Stimulated activated CD4-positive, alpha-beta T cell treated with anti-CD3 and anti-CD28 coated beads, TNF-alpha, amount 100 ng/mL, for 1 hour (primary cell): ENCODE data around the gene AGRN.

ENCODE experiments used
- DNase-seq, 3 donors: peaks; one replicate each; pipeline ENCODE4 v3.0.0-alpha.2; 2020; ENCODE audit warnings: low read depth in 3 of 3, low spot score in 1 of 3

The AGRN gene

DNA sequence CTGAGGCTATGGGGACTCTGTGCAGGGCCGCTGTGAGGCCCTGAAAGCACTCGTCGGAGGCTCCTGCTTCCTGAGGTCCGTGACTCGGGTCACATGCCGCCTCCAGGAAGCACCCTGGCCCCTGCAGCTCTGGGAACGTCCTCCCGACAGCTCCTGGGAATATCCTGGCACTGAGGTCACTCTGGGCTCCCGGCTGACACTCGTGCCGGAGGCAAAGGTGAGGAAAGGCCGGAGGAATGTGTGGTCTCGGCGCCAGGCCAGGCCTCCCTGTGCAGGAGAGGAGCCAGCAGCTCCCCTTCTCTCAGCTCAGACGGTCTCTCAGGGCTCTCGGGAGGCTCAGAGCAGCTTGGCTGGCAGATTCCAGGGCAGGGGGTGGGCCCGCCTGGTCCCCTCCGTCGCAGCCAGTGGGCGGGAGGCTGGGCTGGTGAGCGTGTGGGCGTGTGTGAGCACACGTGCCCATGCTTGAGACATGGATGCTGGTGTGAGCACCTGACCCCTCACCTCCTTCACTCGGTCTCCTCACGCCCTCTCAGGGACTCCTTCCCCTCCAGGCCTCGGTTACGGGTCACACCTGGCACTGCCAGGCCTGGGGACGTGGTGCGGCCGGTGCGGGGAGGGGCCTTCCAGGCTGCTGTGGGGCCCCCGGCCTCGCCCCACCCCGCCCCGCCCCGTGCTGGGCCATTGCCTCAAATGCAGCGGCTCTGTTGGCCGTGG, 59.6 kb downstream of the AGRN start:
- no peak for DNase-seq

DNA sequence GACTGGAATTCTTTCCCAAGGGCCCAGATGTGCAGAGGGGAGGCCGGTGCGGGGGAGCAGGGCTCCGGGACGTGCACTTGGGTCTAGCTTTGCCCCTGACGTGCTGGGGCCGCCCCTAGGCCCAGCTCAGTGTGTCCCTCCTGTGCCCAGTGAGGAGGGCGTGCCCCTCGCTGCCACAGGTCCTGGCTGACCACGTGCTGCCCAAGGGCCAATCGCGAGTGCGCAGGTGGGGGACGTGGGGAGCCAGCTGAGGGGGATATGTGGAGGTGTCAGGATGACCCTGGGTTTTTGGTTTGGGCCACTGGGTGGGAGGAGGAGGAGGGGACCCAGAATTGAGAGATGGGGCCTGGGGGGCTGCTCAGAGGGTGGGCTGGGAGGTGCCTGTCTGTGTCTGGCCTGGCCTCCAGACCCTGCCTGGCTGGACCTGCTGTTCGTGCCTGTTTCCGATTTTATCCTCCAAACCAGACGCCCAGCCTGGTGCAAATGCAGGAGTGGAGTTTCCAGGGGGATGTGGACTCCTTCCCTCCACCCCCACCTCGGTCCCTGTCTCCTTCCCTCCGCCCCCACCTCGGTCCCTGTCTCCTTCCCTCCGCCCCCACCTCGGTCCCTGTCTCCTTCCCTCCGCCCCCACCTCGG, 60.3 kb downstream of the AGRN start:
- no peak for DNase-seq

- DNase-seq: no peak
Observed at GRCh38 chr1:1080951-1081310, 61.0 kb downstream of the AGRN start.

GRCh38 chr1:1081311-1082238, 61.7 kb downstream of the AGRN start:
- DNase-seq: no peak

DNA sequence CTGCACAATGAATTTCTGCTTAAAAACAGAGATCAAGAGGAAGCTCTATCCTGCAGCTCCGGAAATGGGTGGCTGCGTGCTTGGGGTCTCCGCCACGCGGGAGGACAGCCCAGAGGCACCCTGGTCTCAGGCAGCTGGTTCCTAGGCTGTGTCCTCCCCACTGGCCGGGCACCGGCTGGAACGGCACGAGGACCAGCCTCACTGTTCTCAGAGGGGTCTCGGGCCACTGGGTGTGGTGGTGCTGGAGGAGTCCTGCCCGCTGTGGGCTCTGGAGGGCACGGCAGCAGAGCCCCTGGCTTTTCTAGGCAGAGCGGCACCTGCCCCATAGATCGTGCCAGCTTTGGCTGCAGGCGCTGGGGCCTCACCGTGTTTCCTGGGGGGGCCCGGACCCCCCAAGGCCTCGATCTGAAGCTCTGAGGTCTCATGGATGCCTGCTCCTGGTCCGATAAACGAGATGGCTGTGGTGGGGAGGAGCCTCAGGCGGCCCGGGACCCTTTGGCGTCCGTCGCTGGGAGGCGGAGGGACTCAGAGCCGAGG, 62.4 kb downstream of the AGRN start:
- DNase-seq: no peak

- no peak for DNase-seq
Observed at GRCh38 chr1:1082776-1083415, 63.0 kb downstream of the AGRN start.

DNA sequence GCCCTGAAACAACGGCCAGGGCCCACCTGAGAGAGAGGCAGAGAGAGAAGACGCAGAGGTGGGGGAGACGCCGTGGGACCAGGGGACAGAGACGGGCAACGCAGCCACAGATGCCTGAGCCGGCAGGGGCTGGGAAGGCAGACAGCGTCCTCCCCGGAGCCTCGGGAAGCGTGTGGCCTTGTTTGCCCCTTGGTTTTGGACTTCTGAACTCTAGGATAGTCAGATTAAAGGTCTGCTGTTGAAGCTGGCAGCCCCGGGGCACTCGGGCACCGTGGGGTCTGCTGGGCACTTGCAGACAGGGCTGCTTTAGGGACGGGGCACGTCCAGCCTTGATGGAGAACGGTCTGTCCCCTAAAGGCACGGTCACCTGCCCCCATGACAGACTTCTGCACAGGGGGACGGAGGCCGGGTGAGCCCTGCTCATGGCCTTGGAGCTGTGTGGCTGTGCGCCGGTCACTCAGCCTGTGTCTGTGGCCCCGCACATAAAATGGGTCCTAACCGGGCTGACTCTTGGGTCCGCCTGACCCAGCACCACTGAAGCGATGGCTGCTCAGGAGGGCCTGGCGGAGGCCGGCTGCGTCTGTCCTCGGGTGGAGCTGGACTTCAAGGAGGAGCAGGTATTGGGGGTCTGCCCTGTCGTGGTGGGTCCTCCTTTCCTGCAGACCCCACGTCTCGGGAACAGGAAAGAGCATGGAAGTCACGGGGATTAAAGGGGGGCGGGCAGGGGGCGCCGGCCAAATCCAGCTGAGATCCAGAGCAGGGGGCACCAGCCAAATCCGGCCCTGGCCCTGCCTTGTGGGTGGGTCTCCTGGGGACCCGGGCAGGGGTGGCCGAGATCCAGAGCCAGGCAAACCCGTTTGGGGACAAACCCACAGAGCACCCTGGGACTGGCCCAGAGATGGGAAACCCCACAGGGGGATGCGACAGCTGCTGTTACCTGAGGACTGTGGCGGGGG, 63.8 kb downstream of the AGRN start:
- DNase-seq: no peak

DNA sequence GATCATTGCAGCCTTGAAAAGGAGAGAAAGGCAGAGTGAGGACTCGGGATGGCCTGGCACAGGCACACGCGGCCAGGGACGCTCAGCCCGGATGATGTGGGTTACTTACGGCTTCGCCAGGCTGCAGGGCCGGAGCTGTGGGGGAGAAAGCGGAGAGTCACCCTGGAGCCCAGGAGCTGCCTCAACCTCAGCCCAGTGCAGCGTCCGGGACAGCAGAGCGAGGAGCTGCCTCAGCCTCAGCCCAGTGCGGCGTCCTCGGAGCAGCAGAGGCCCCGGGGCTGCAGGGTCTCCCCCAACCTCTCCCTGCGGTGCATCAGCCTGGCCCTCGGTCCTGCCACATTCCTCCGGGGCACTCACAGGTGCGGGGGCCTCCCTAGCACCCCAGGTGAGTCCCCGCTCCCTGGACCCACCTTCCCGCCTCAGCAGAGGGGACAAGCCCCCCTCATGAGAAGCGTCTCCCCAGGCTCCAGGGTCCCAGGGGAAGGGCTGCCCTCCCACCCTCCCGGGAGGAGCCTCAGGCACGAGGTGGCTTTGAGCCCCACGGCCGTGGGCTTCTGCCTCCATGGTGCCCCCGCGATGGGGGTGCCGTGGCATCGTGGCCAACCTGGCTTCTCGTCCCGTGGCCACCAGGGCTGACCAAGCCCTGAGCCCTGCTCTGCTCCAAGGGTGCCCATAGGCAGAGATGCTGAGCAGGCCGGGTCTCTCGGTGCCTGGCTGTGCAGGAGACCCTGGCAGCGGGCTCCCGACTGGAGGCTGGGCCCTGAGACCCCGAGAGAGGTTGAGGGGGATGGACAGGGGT, 64.7 kb downstream of the AGRN start:
- no peak for DNase-seq

DNA sequence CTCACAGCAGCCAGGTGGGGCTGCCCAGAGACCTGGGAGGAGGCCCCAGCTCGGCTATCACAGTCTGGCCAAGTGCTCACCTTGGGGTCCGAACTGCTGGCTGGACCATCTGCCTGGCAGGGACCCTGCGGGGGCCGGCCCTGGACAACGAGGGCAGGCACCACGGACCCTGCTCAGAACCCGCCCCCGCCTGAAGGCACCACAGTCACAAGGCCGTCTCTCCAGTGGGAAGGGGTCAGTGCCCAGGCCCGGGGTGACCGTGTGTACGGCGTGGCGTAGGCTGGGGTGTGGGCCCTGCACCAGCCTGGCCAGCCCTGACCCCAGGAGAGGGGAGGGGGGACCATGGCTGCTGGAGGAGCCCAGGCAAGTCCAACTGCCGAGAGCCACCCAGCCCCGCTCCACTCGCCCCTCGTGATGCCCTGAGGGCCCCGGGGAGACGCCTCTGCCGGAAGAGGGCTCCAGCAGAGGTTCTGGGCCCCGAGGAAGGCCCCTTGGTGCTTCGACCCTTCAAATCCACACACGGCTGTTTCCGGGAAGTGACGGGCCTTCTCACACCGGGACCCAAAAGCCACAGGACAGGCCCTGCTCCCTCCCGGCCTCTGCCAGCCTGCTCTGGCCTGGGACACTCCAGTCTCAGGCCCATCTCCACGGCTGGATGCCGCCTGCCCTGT, 65.4 kb downstream of the AGRN start:
- DNase-seq: no peak

DNA sequence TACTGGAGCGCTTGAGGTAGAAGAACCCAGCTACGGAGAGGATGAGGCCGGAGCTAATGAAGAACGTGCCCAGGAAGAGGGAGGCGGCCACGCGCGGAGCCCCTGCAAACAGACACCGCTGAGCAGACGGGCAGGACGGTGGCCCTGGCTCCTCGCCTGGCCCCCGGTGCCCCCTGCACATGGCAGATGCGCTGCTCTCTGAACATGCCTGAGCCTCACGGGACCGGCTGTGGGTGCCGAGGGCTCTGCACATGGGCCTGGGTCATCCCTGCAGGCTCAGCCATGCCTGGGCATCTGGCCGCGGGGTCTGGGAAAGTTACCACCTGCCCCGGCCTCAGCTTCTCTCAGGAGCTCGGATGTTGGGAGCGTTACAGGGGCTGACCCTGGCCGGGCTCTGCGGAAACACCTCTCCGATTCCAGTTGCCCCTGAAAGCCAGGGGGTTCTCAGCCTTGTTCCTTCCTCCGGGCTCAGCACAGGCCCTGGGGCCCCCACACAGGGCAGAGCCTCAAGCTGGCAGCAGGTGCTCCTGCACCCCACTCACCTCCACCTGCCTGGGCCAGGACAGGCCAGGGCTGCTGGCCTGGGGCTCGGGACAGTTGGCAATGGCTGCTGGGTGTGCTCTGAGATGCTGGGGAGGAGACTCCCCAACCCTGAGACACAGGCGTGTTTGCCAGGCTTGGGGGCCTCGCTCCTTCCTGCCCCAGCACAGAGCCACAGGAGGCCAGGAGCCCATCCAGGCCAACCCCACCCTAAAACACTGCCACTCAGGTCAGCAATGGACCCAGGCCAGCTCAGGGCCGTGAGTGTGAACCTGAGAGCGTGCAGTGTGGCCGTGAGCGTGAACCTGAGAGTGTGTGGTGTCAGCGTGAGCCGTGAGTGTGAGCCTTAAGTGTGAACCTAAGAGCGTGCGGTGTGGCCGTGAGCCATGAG, 66.3 kb downstream of the AGRN start:
- no peak for DNase-seq

DNA sequence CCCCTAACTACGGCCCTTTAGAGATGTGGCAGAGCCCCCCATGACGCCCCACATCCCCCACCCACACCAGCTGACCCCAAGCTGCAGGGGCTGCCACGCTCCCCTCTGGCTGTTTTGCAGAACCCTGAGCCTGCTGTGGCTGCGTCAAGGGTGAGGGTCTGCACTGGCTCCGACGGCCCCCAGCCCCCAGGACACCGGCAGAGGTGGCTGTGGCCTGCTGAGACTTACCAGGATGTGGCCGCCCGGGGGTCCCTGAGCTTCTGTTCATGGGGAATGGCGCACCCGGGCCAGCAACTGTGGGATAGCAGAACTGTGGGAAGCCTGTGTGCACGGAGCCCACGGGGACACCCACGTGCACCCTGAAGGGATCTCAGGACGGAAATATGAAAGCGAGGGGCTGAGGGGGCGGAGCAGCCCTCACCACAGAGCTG, 67.0 kb downstream of the AGRN start:
- no peak for DNase-seq

- no peak for DNase-seq
Observed at GRCh38 chr1:1087351-1088028, 67.6 kb downstream of the AGRN start.

DNA sequence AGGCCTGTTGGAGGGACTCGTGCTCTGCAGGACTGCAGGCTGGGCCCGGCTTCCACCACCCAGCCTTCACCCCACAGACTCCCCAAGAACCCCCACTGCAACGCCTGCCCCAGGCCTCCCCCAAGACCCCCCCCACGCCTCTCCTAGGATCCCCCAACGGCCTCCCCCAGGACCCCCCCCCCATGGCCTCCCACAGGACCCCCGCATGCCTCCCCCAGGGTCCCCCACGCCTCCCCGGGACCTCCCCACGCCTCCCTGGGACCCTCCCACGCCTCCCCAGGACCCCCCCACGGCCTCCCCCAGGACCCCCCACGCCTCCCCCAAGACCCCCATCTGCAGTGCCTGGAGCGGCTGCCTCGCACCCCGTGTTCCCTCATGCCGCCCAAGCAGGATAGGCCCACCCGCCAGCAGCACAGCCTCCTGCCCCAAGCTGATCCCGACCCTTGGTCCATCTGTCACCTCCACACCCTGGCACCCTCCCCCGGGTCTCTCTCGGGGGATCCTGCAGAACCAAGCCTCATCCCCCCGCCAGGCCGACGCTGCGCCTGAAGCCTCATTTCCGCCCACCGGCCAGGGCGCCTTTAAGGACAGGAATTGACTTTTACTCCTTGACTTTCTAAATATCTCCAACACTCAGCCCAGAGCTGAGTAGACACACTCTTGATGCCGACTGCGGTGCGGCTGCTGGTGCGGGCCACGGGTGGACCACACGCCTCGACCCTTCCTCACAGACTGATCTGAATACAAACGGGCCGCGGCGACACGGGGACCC, 68.3 kb downstream of the AGRN start:
- no peak for DNase-seq

- DNase-seq: no peak
Observed at GRCh38 chr1:1088801-1089680, 69.1 kb downstream of the AGRN start.

GRCh38 chr1:1089731-1090423, 70.0 kb downstream of the AGRN start:
- no peak for DNase-seq
